HuH-7.5 (cell line): ENCODE results near the gene TTC39C.

Experiments used
- DNase-seq: peaks from one replicate; pipeline ENCODE4 v3.0.0; 2011; ENCODE audit warnings: low spot score

The TTC39C gene

GRCh38 chr18:24014062-24014985, at the start of gene TTC39C:
Gene TTC39C (plus strand): TSS chr18:24014754. CDS start chr18:24014872, 118 bp downstream.
- peak; percentile 43 for DNase-seq

- no peak for DNase-seq
Measured at GRCh38 chr18:23966909-23967308, 47.6 kb upstream of the TTC39C start.

- DNase-seq = no peak
Measured at GRCh38 chr18:23967321-23968089, 47.0 kb upstream of the TTC39C start.

GRCh38 chr18:23968638-23969604, 45.6 kb upstream of the TTC39C start:
- no peak for DNase-seq

GRCh38 chr18:23969664-23970063, 44.9 kb upstream of the TTC39C start:
- no peak for DNase-seq

- DNase-seq = no peak
Measured at GRCh38 chr18:23970161-23971096, 44.1 kb upstream of the TTC39C start.

GRCh38 chr18:23971097-23971440, 43.5 kb upstream of the TTC39C start:
- DNase-seq = no peak

- no peak for DNase-seq
Measured at GRCh38 chr18:23971666-23972230, 42.8 kb upstream of the TTC39C start.

- DNase-seq = no peak
Measured at GRCh38 chr18:23972453-23972852, 42.1 kb upstream of the TTC39C start.

GRCh38 chr18:23977103-23977502, 37.5 kb upstream of the TTC39C start:
- no peak for DNase-seq

- no peak for DNase-seq
Measured at GRCh38 chr18:23977719-23978483, 36.7 kb upstream of the TTC39C start.

- no peak for DNase-seq
Measured at GRCh38 chr18:23981369-23981980, 33.1 kb upstream of the TTC39C start.

GRCh38 chr18:23982155-23983079, 32.1 kb upstream of the TTC39C start:
- DNase-seq = no peak

GRCh38 chr18:23983112-23983511, 31.4 kb upstream of the TTC39C start:
- no peak for DNase-seq

GRCh38 chr18:23986600-23987359, 27.8 kb upstream of the TTC39C start:
- DNase-seq = no peak

- no peak for DNase-seq
Measured at GRCh38 chr18:23990474-23991410, 23.8 kb upstream of the TTC39C start.
